ENCODE measurements around the gene ZCCHC12.

DNA sequence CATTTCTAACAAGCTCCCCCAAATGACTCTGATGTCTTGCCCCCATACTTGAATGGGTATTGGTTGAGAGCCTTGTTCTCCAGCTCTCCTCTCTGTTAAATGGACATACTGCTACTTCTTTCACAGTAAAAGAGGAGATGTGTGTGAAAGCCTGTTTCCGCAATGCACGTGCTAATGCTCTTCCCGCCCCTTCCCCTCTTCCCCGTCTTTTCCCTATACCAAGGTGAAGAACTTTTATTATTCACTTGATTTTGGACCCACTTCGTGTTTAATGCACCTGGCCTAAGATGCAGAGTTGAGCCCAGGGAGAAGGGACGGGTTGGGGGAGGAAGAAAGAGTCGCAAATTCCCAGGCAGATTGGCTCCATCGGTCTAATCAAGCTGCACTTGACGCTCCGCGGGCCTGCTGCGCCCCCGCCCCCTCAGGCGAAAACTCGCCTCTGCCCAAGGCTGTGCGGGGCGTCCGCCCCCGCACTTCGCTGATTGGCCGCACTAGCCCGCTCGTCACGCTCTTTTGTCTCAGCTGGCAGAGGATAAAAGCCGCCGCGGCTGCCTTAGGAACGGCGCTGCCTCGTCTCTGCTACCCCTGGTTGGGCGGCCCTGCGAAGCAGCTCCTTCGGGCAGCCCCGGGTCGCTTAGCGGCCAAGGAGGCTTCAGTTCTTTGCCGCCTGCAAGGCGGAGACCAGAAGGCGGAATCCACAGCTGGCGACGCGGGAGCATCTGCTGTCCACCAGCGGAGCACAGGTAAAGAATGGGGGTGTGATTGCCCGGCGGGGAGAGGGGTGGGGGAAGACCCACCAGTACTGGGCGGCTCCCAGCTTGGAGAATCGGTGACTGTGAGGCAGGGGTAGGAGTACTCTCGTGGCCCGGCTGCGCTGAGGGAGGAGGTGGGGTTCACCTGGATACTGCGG, at the start of gene ZCCHC12:
- TF ChIP-seq, protein P1, sequence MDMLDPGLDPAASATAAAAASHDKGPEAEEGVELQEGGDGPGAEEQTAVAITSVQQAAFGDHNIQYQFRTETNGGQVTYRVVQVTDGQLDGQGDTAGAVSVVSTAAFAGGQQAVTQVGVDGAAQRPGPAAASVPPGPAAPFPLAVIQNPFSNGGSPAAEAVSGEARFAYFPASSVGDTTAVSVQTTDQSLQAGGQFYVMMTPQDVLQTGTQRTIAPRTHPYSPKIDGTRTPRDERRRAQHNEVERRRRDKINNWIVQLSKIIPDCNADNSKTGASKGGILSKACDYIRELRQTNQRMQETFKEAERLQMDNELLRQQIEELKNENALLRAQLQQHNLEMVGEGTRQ (CRISPR knock-in tag; IDR thresholded peaks at IDR 0.05), result no peak
- TF ChIP-seq, protein P2, sequence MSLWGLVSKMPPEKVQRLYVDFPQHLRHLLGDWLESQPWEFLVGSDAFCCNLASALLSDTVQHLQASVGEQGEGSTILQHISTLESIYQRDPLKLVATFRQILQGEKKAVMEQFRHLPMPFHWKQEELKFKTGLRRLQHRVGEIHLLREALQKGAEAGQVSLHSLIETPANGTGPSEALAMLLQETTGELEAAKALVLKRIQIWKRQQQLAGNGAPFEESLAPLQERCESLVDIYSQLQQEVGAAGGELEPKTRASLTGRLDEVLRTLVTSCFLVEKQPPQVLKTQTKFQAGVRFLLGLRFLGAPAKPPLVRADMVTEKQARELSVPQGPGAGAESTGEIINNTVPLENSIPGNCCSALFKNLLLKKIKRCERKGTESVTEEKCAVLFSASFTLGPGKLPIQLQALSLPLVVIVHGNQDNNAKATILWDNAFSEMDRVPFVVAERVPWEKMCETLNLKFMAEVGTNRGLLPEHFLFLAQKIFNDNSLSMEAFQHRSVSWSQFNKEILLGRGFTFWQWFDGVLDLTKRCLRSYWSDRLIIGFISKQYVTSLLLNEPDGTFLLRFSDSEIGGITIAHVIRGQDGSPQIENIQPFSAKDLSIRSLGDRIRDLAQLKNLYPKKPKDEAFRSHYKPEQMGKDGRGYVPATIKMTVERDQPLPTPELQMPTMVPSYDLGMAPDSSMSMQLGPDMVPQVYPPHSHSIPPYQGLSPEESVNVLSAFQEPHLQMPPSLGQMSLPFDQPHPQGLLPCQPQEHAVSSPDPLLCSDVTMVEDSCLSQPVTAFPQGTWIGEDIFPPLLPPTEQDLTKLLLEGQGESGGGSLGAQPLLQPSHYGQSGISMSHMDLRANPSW (CRISPR knock-in tag; IDR thresholded peaks at IDR 0.05), result no peak
- no peak for TF ChIP-seq GTF2F1 (IDR thresholded peaks at IDR 0.05; ENCODE audit: low read depth, low read length)
